GM12892 (cell line): ENCODE data around the gene CADM4.

ENCODE experiments used
- POLR2A ChIP-seq: IDR thresholded peaks from 2 replicates; pipeline ENCODE4 v1.6.1; 2011; ENCODE audit warnings: low read depth, low read length, control low read depth
- POLR2AphosphoS5 ChIP-seq: IDR thresholded peaks from 2 replicates; pipeline ENCODE4 v1.6.1; 2011; ENCODE audit warnings: low read depth, low read length, control low read depth
- TAF1 ChIP-seq: IDR thresholded peaks from 2 replicates; pipeline ENCODE4 v1.6.1; 2011; ENCODE audit warnings: low read depth, mild to moderate bottlenecking, control low read depth, low read length, borderline replicate concordance

- TF ChIP-seq POLR2AphosphoS5 (no peak), POLR2A (no peak), TAF1 (no peak)
Measured at GRCh38 chr19:43688059-43688701, 48.5 kb upstream of the CADM4 start.
